ENCODE measurements around the gene CDT1. TPM values are rescaled to one million over a fixed set of nuclear protein-coding genes. Genes with fewer than 3 reads are reported as not detected.

Gene CDT1
- polyA plus RNA-seq, 1 donor = 14.0 TPM

DNA sequence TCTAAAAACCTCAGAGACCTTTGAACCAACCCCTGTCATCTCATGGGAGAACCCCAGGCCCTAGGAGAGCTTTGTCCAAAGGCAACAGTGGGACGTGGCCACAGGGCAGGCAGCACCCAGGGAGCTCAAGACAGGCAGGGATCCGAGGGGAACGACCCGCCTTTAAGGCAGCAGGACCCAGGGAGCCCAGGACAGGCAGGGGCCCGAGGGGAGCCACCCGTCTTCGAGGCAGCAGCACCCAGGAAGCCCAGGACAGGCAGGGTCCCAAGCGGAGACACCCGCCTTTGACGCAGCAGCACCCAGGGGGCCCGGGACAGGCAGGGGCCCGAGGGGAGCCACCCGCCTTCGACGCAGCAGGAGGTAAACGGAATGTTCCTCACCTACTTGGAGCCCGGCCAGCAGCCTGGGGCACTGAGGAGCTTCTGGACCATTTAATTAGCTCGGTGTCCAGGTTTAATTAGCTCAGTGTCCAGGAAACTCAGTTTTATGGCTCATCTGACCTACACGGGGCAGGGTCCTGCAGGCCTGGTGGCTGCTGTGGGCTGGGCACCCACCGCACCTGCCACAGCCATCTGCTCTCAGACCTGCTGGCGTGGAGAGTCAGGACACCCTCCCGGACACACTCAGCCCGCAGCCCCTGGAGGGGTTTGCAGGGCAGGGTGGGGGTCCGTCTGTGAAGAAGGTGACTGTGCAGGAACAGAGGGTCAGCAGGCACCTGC lies 43.0 kb upstream of the CDT1 start:
- WGBS (ENCODE audit: insufficient coverage, low lambda C conversion rate) = no CpG with 5 or more reads among the region's 24 CpGs
- no peaks in the 10 kb centered on the region for H3K27me3 ChIP-seq (ENCODE audit: control insufficient read depth, insufficient read depth, low read length)
- peaks cover 4% of the 10 kb centered on the region for H3K36me3 ChIP-seq (ENCODE audit: control insufficient read depth, insufficient read depth, low read length)
- no peak overlapping the region for H3K4me3 ChIP-seq (ENCODE audit: low read length)
- H3K27ac ChIP-seq (ENCODE audit: low read length) = peak overlapping the region; percentile 33
- peaks cover 24% of the 10 kb centered on the region for H3K4me1 ChIP-seq (ENCODE audit: control insufficient read depth, insufficient read depth, low read length)
- DNase-seq = no peak
- peaks cover 6% of the 10 kb centered on the region for H3K9me3 ChIP-seq (ENCODE audit: control insufficient read depth, low read depth, low read length)

DNA sequence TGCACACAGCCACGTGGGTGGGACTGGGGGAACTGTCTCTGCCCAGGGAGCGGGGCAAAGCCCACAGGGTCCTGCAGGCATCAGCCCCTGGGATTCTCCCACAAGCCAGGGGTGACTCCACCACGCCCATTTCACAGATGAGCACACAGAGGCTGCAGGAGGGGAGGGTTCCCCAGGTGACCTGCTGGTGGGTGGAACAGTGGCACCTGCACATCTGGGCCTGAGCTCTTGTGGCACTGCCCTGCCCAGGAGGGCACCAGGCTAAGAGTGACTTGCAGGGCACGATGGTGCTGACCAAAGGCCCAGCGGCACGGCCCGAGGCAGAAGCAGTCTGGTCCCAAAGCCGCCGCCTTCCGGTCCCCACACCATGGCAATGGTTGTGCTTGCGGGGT lies 42.5 kb upstream of the CDT1 start:
- Histone ChIP-seq H3K9me3 (ENCODE audit: control insufficient read depth, low read depth, low read length) (peaks cover 6% of the 10 kb centered on the region), H3K27ac (ENCODE audit: low read length) (no peak overlapping the region), H3K27me3 (ENCODE audit: control insufficient read depth, insufficient read depth, low read length) (no peaks in the 10 kb centered on the region), H3K4me1 (ENCODE audit: control insufficient read depth, insufficient read depth, low read length) (peaks cover 24% of the 10 kb centered on the region), H3K4me3 (ENCODE audit: low read length) (no peak overlapping the region), H3K36me3 (ENCODE audit: control insufficient read depth, insufficient read depth, low read length) (peaks cover 6% of the 10 kb centered on the region)
- DNase-seq = no peak
- WGBS (ENCODE audit: insufficient coverage, low lambda C conversion rate) = no CpG with 5 or more reads among the region's 11 CpGs

DNA sequence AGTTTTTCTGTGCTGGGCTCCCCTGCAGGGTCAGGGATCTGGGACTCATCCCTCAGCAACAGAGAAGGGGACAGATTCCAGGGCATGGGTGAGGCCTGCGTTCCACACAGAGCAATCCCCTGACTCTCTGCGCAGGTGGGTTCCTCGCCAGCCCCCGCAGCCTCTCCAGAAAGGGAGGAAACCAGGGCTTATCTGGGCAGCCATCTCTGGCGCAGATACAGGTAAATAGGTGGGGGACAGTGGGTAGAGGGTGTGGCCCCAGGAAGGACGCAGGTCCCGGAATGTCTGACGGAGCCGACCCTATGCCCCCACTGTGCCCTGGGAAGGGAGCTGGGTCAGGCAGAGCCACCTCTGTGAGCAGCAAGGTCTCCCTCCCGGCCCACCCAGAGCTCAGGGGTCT lies 41.8 kb upstream of the CDT1 start:
- peaks cover 24% of the 10 kb centered on the region for H3K4me1 ChIP-seq (ENCODE audit: control insufficient read depth, insufficient read depth, low read length)
- no peak overlapping the region for H3K27ac ChIP-seq (ENCODE audit: low read length)

DNA sequence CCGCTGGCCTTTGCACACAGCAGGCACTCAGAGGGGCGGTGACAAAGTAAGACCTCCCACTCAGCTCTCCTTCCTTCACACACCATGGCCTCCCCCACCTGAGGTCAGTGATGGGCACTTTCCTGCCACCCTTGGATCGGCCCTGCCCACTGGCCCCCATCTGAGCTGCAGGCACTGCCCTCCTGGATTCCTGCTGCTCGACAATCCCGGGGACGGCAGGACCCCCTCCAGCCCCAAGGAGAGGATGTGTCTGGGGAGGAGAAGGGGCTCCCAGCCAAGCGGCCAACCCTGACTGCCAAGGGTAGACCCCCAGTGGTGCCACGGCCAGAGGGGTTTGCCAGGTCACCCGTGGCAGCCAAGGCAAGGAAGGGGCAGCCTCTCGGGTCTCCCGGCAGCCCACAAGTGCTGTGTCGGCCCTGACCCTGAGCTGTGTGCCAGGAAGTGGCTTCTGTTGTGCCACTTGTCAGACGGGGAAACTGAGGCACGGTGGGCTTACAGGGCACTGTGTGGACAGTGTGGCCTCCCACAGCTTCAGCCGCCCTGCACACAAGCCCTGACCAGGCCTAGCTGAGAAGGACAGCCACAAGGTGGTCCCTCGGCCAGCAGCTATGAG lies 41.2 kb upstream of the CDT1 start:
- Histone ChIP-seq H3K4me1 (ENCODE audit: control insufficient read depth, insufficient read depth, low read length) (peaks cover 24% of the 10 kb centered on the region), H3K36me3 (ENCODE audit: control insufficient read depth, insufficient read depth, low read length) (peaks cover 6% of the 10 kb centered on the region)
- WGBS (ENCODE audit: insufficient coverage, low lambda C conversion rate) = no CpG with 5 or more reads among the region's 16 CpGs

More for the DNA sequence above, 41.8 kb upstream of the CDT1 start:
- Histone ChIP-seq H3K9me3 (ENCODE audit: control insufficient read depth, low read depth, low read length) (peaks cover 6% of the 10 kb centered on the region), H3K27me3 (ENCODE audit: control insufficient read depth, insufficient read depth, low read length) (no peaks in the 10 kb centered on the region), H3K4me3 (ENCODE audit: low read length) (no peak overlapping the region), H3K36me3 (ENCODE audit: control insufficient read depth, insufficient read depth, low read length) (peaks cover 6% of the 10 kb centered on the region)
- DNase-seq = no peak
- WGBS (ENCODE audit: insufficient coverage, low lambda C conversion rate) = no CpG with 5 or more reads among the region's 10 CpGs

GRCh38 chr16:88762941-88763340 lies 40.6 kb upstream of the CDT1 start:
- Histone ChIP-seq H3K4me3 (ENCODE audit: low read length) (no peak overlapping the region), H3K9me3 (ENCODE audit: control insufficient read depth, low read depth, low read length) (peaks cover 7% of the 10 kb centered on the region), H3K4me1 (ENCODE audit: control insufficient read depth, insufficient read depth, low read length) (peaks cover 27% of the 10 kb centered on the region), H3K27me3 (ENCODE audit: control insufficient read depth, insufficient read depth, low read length) (no peaks in the 10 kb centered on the region), H3K36me3 (ENCODE audit: control insufficient read depth, insufficient read depth, low read length) (peaks cover 6% of the 10 kb centered on the region), H3K27ac (ENCODE audit: low read length) (no peak overlapping the region)
- DNase-seq = no peak
- no CpG with 5 or more reads among the region's 10 CpGs for WGBS (ENCODE audit: insufficient coverage, low lambda C conversion rate)

More for the DNA sequence above, 41.2 kb upstream of the CDT1 start:
- Histone ChIP-seq H3K4me3 (ENCODE audit: low read length) (no peak overlapping the region), H3K9me3 (ENCODE audit: control insufficient read depth, low read depth, low read length) (peaks cover 6% of the 10 kb centered on the region), H3K27ac (ENCODE audit: low read length) (no peak overlapping the region), H3K27me3 (ENCODE audit: control insufficient read depth, insufficient read depth, low read length) (no peaks in the 10 kb centered on the region)
- DNase-seq = no peak

GRCh38 chr16:88763502-88764053 lies 40.0 kb upstream of the CDT1 start:
- no CpG with 5 or more reads among the region's 14 CpGs for WGBS (ENCODE audit: insufficient coverage, low lambda C conversion rate)
- no peak for DNase-seq
- Histone ChIP-seq H3K4me1 (ENCODE audit: control insufficient read depth, insufficient read depth, low read length) (peaks cover 33% of the 10 kb centered on the region), H3K9me3 (ENCODE audit: control insufficient read depth, low read depth, low read length) (peaks cover 8% of the 10 kb centered on the region), H3K4me3 (ENCODE audit: low read length) (no peak overlapping the region), H3K36me3 (ENCODE audit: control insufficient read depth, insufficient read depth, low read length) (peaks cover 6% of the 10 kb centered on the region), H3K27me3 (ENCODE audit: control insufficient read depth, insufficient read depth, low read length) (no peaks in the 10 kb centered on the region), H3K27ac (ENCODE audit: low read length) (no peak overlapping the region)

GRCh38 chr16:88764080-88764479 lies 39.5 kb upstream of the CDT1 start:
- no peaks in the 10 kb centered on the region for H3K27me3 ChIP-seq (ENCODE audit: control insufficient read depth, insufficient read depth, low read length)
- H3K4me3 ChIP-seq (ENCODE audit: low read length) = no peak overlapping the region
- no peak for DNase-seq
- H3K4me1 ChIP-seq (ENCODE audit: control insufficient read depth, insufficient read depth, low read length) = peaks cover 35% of the 10 kb centered on the region
- peaks cover 8% of the 10 kb centered on the region for H3K9me3 ChIP-seq (ENCODE audit: control insufficient read depth, low read depth, low read length)
- no peak overlapping the region for H3K27ac ChIP-seq (ENCODE audit: low read length)
- WGBS (ENCODE audit: insufficient coverage, low lambda C conversion rate) = no CpG with 5 or more reads among the region's 19 CpGs
- H3K36me3 ChIP-seq (ENCODE audit: control insufficient read depth, insufficient read depth, low read length) = peaks cover 2% of the 10 kb centered on the region

DNA sequence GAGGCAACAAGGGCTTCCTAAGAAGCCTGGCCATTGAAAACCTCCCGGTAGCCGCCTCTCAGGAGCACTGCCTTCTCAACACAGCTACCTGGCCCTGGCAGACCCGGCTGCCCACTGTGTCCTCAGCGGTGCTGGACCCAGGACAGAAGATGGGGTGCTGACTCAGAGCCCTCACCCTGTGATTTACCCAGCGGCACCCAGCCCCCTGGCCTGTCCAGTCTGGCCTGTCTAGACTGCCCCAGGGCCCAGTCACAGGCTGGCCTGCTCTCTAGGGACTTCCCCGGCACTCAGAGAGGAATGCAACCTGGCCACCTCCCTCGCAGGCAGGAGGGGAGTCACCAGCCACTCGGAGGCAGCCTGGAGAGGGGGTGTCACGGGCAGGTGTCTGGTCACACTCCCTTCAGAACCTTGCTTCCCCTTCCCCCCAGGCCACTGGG lies 38.7 kb upstream of the CDT1 start:
- WGBS (ENCODE audit: insufficient coverage, low lambda C conversion rate) = no CpG with 5 or more reads among the region's 9 CpGs
- H3K27me3 ChIP-seq (ENCODE audit: control insufficient read depth, insufficient read depth, low read length) = no peaks in the 10 kb centered on the region
- H3K27ac ChIP-seq (ENCODE audit: low read length) = no peak overlapping the region
- H3K9me3 ChIP-seq (ENCODE audit: control insufficient read depth, low read depth, low read length) = peaks cover 3% of the 10 kb centered on the region
- H3K36me3 ChIP-seq (ENCODE audit: control insufficient read depth, insufficient read depth, low read length) = peaks cover 2% of the 10 kb centered on the region
- peaks cover 38% of the 10 kb centered on the region for H3K4me1 ChIP-seq (ENCODE audit: control insufficient read depth, insufficient read depth, low read length)
- no peak for DNase-seq
- no peak overlapping the region for H3K4me3 ChIP-seq (ENCODE audit: low read length)

DNA sequence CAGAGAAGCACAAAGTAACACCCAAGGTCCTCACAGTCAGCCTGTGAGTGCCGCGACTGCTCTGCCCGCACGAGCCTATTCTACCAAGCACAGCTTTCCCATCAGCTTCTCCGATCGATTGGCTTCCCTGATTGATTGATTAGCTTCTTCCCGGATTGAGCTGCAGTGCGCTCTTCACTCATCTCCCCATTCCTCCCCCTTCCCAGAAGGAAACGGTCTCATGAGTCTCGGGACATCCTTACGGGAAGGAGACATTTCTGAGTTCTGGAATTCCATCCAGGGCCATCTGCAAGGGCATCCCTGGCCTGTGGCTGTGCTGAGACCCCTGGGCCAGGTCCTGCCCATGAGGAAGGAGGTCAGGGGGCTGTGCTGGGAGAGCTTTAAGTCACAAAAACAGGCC lies 36.6 kb upstream of the CDT1 start:
- Histone ChIP-seq H3K4me1 (ENCODE audit: control insufficient read depth, insufficient read depth, low read length) (peaks cover 46% of the 10 kb centered on the region), H3K4me3 (ENCODE audit: low read length) (no peak overlapping the region), H3K9me3 (ENCODE audit: control insufficient read depth, low read depth, low read length) (peaks cover 6% of the 10 kb centered on the region), H3K27me3 (ENCODE audit: control insufficient read depth, insufficient read depth, low read length) (no peaks in the 10 kb centered on the region), H3K27ac (ENCODE audit: low read length) (no peak overlapping the region), H3K36me3 (ENCODE audit: control insufficient read depth, insufficient read depth, low read length) (peaks cover 2% of the 10 kb centered on the region)
- no peak for DNase-seq
- WGBS (ENCODE audit: insufficient coverage, low lambda C conversion rate) = no CpG with 5 or more reads among the region's 11 CpGs

- DNase-seq = no peak
- Histone ChIP-seq H3K36me3 (ENCODE audit: control insufficient read depth, insufficient read depth, low read length) (peaks cover 2% of the 10 kb centered on the region), H3K27ac (ENCODE audit: low read length) (no peak overlapping the region), H3K4me1 (ENCODE audit: control insufficient read depth, insufficient read depth, low read length) (peaks cover 50% of the 10 kb centered on the region), H3K4me3 (ENCODE audit: low read length) (no peak overlapping the region), H3K27me3 (ENCODE audit: control insufficient read depth, insufficient read depth, low read length) (no peaks in the 10 kb centered on the region), H3K9me3 (ENCODE audit: control insufficient read depth, low read depth, low read length) (peaks cover 6% of the 10 kb centered on the region)
- no CpG with 5 or more reads among the region's 12 CpGs for WGBS (ENCODE audit: insufficient coverage, low lambda C conversion rate)
Measured at GRCh38 chr16:88767546-88768070, 36.0 kb upstream of the CDT1 start.

Data from large intestine (tissue), 3 donors.